Loucy (cell line): ENCODE measurements around the gene HSPA12B.

ENCODE experiments used
- EZH2phosphoT487 ChIP-seq: fragments of 200-600 bp; IDR thresholded peaks from 2 replicates; pipeline ENCODE4 v1.6.1; 2018; ENCODE audit warnings: antibody characterized with exemption, mild to moderate bottlenecking, moderate library complexity, borderline replicate concordance
- TF ChIP-seq, protein P1 (sequence below): fragments of 200-600 bp; sonication (generic); conservative IDR thresholded peaks from 2 replicates; pipeline ENCODE4 v1.5.1; 2014; ENCODE audit warnings: mild to moderate bottlenecking, antibody characterized with exemption, low read length

DNA sequence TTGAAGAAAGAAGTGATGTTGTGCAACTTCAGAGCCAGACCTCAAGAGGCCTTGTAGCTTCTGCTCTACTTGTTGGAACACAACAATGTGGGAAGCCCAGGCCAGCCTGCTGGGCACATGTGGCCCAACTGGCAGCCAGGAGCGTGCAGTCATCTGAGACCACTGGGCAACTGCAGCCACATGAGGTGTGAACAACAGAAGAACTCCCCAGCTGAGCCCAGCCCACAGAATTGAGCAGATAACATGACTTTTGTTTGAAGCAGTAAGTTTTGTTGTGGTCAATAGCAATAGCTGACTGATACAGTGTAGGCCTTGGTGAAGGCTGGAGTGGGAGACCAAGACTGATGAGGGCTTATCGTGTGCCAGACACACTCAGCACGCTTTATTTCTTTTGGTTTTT is 42.1 kb upstream of the HSPA12B start:
- TF ChIP-seq, protein P1, sequence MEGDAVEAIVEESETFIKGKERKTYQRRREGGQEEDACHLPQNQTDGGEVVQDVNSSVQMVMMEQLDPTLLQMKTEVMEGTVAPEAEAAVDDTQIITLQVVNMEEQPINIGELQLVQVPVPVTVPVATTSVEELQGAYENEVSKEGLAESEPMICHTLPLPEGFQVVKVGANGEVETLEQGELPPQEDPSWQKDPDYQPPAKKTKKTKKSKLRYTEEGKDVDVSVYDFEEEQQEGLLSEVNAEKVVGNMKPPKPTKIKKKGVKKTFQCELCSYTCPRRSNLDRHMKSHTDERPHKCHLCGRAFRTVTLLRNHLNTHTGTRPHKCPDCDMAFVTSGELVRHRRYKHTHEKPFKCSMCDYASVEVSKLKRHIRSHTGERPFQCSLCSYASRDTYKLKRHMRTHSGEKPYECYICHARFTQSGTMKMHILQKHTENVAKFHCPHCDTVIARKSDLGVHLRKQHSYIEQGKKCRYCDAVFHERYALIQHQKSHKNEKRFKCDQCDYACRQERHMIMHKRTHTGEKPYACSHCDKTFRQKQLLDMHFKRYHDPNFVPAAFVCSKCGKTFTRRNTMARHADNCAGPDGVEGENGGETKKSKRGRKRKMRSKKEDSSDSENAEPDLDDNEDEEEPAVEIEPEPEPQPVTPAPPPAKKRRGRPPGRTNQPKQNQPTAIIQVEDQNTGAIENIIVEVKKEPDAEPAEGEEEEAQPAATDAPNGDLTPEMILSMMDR = no peak
- TF ChIP-seq EZH2phosphoT487 = no peak
